ENCODE measurements around the gene PRM1. TPM values are rescaled to one million over a fixed set of nuclear protein-coding genes. Genes with fewer than 3 reads are reported as not detected.

Gene PRM1
- polyA plus RNA-seq, 2 of the 4 experiments (the other 2 are of a cell fraction), result not detected

DNA sequence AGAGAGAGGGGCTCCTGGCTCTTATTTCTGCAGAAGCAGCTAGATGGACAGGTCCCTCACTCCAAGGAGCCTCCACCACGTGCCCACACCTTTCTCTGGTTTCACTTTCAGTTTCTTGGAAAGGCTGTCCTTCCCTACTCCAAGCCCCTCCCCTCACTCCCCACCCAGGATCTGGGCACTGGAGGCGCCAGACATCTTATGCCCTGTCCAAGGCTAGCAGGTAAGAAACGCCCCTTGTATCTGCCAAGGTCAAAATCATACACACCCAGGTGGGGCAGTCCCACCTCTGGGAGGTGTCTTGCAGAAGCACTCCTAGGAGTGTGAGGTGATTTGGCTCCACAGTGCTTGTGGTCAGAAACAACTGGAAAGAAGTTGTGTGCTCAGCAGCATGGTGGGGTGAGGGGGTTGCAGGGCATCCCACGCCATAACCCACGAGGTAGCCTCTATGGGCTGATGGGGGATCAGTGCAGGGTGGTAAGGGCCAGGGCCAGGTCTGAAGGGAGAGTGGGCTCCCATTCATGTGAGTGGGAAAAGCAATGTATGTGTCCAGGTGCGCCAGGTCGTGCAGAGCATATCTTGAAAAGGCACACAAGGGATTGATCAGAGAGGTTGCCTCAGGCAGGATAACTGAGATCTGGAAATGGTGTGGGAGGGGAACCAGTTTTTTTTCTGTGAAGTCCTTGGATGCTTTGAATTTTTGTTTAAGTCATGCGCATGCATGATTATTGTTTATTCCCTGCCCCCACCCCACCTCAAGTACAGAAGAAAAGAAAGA, 31.8 kb upstream of the PRM1 start:
- Histone ChIP-seq H3K27ac (peak overlapping the region; percentile 52 to 78), H3K9me3 (no peaks in the 10 kb centered on the region)

DNA sequence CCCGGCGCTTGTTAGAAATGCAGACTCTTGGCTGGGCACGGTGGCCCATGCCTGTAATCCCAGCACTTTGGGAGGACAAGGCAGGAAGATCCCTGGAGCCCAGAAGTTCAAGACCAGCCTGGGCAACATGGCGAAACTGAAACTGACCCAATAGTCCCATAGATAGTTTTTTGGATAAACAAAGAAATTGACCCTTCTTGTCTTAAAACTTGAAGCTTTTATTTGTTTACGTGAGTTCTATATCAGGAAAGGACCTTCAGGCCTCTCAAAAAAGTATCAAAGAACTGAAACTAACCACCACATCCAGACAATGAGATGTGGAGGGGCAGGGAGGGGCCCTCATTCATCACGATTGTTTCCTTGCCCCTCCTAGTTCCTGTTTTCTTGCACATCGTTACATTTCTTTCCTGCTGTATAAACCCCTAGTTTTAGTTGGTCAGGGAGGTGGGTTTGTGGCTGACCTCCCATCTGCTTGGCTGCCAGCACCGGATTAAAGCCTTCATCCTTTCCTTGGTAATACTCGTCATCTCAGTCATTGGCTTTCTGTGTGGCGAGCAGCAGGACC, 29.9 kb upstream of the PRM1 start:
- Histone ChIP-seq H3K4me1 (peaks cover 22% of the 10 kb centered on the region), H3K9me3 (no peaks in the 10 kb centered on the region), H3K27ac (0 out of 6 replicates have a peak overlapping the region, but pooled peaks of 1 of the 2 experiments have one; percentile 28), H3K4me2 (no peak overlapping the region), H3K4me3 (no peak overlapping the region)
- DNase-seq (ENCODE audit: low read depth in 1 of 2, low spot score in 1 of 2) (no peak), ATAC-seq (no peak), FAIRE-seq (no peak)
- TF ChIP-seq MAZ (IDR thresholded peaks at IDR 0.05; ENCODE audit: borderline replicate concordance, low read depth, low read length) (no peak), BHLHE40 (IDR thresholded peaks at IDR 0.05; ENCODE audit: low read depth, low read length) (no peak), HDAC2 (IDR thresholded peaks at IDR 0.05) (no peak)
- ChIA-PET POLR2A (no interaction called here), CTCF (interaction anchor here (0.6 to 1.0 kb wide), 3 partner anchors 17 to 348 kb away, joined by 3 read pairs; no protein-coding TSS in a partner anchor)
- WGBS (ENCODE audit: missing lambda C conversion rate), result 87% methylated on average over 10 of the region's 10 CpGs

More for the DNA sequence above, 31.8 kb upstream of the PRM1 start:
- 67% methylated on average over 8 of the region's 8 CpGs for WGBS (ENCODE audit: missing lambda C conversion rate)
- peaks cover 22% of the 10 kb centered on the region for H3K4me1 ChIP-seq
- no peak for TF ChIP-seq BHLHE40 (IDR thresholded peaks at IDR 0.05; ENCODE audit: low read depth, low read length)
- TF ChIP-seq, protein P1, sequence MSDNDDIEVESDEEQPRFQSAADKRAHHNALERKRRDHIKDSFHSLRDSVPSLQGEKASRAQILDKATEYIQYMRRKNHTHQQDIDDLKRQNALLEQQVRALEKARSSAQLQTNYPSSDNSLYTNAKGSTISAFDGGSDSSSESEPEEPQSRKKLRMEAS (IDR thresholded peaks at IDR 0.05), result peak; percentile 64
- peak in 1 of 2 experiments; percentile 67; a peak in 3 of 6 replicates for ATAC-seq
- POLR2A ChIA-PET, result interaction anchor here (2.4 kb wide), 1 partner anchor 57 kb away, joined by 8 read pairs; the partner anchor contains the start of gene SOCS1
- DNase-seq (ENCODE audit: low read depth in 1 of 2, low spot score in 1 of 2), result peak; percentile 31 to 45
- no peak for FAIRE-seq
- CTCF ChIA-PET, result no interaction called here
- peak overlapping the region; percentile 69 for H3K4me2 ChIP-seq
- H3K4me3 ChIP-seq, result no peak overlapping the region

DNA sequence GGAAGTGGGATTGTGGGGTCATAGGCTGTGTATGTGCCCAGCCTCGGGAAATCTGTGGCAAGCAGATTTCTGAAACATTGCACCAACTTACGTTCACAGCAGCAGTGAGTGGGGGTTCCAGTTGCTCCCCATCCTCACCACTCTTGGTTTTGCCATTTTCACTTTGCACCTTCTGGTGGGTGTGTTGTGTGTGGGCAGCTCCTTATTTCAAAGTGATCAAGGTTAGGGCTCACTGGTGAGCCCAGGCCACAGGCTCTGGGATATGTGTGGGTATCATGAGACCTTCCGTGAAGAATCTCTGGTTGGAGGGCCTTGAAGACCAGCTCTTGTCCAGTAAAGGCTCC, 29.5 kb upstream of the PRM1 start:
- peaks cover 18% of the 10 kb centered on the region for H3K4me1 ChIP-seq
- H3K4me3 ChIP-seq, result no peak overlapping the region
- DNase-seq (ENCODE audit: low read depth in 1 of 2, low spot score in 1 of 2), result no peak
- no peak overlapping the region; a peak in 1 of 6 replicates for H3K27ac ChIP-seq
- no peak for ATAC-seq
- ChIA-PET CTCF (interaction anchor here (0.9 kb wide), 1 partner anchor 18 kb away, joined by 3 read pairs; no protein-coding TSS in a partner anchor), POLR2A (no interaction called here)
- no peak overlapping the region for H3K4me2 ChIP-seq
- FAIRE-seq, result no peak
- no peaks in the 10 kb centered on the region for H3K9me3 ChIP-seq
- TF ChIP-seq HOXB13 (CRISPR knock-in tag; IDR thresholded peaks at IDR 0.05; ENCODE audit: low read depth) (no peak), HOXA7 (CRISPR knock-in tag; IDR thresholded peaks at IDR 0.05) (no peak), ZNF302 (CRISPR knock-in tag; IDR thresholded peaks at IDR 0.05) (no peak), RNF2 (IDR thresholded peaks at IDR 0.05; ENCODE audit: borderline replicate concordance, low read depth) (no peak), EHMT2 (IDR thresholded peaks at IDR 0.05; ENCODE audit: low read depth) (no peak), HDAC2 (IDR thresholded peaks at IDR 0.05) (no peak), RAD21 (conservative IDR thresholded peaks at IDR 0.05 in 1 of 2, IDR thresholded peaks at IDR 0.05 in 1 of 2) (no peak), NR3C1 (IDR thresholded peaks at IDR 0.05) (no peak), GATA3 (IDR thresholded peaks at IDR 0.05; ENCODE audit: borderline replicate concordance) (no peak)
- TF ChIP-seq, protein P2, sequence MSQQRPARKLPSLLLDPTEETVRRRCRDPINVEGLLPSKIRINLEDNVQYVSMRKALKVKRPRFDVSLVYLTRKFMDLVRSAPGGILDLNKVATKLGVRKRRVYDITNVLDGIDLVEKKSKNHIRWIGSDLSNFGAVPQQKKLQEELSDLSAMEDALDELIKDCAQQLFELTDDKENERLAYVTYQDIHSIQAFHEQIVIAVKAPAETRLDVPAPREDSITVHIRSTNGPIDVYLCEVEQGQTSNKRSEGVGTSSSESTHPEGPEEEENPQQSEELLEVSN (IDR thresholded peaks at IDR 0.05; ENCODE audit: borderline replicate concordance, low read depth), result no peak
- TF ChIP-seq, protein P3, sequence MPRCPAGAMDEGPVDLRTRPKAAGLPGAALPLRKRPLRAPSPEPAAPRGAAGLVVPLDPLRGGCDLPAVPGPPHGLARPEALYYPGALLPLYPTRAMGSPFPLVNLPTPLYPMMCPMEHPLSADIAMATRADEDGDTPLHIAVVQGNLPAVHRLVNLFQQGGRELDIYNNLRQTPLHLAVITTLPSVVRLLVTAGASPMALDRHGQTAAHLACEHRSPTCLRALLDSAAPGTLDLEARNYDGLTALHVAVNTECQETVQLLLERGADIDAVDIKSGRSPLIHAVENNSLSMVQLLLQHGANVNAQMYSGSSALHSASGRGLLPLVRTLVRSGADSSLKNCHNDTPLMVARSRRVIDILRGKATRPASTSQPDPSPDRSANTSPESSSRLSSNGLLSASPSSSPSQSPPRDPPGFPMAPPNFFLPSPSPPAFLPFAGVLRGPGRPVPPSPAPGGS (IDR thresholded peaks at IDR 0.05), result no peak
- TF ChIP-seq, protein P4, sequence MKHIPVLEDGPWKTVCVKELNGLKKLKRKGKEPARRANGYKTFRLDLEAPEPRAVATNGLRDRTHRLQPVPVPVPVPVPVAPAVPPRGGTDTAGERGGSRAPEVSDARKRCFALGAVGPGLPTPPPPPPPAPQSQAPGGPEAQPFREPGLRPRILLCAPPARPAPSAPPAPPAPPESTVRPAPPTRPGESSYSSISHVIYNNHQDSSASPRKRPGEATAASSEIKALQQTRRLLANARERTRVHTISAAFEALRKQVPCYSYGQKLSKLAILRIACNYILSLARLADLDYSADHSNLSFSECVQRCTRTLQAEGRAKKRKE (CRISPR knock-in tag; IDR thresholded peaks at IDR 0.05; ENCODE audit: low read depth), result no peak
- 83% methylated on average over 3 of the region's 3 CpGs for WGBS (ENCODE audit: missing lambda C conversion rate)
